Tibial nerve (tissue), 4 donors: Measurements from ENCODE around the gene FBXL16. TPM values are rescaled to one million over a fixed set of nuclear protein-coding genes. Genes with fewer than 3 reads are reported as not detected.

Source experiments
- DNase-seq, 2 donors: peaks; one replicate each; pipeline ENCODE4 v3.0.0-alpha.2; 2019; ENCODE audit warnings: low spot score in 2 of 2
- H3K27ac ChIP-seq, 4 donors: fragments of 200-600 bp; sonication (generic) in 3 of 4; one replicate each; pipeline ENCODE4 v1.5.1; 2017 to 2019; ENCODE audit warnings: mild to moderate bottlenecking in 1 of 4
- H3K27me3 ChIP-seq, 2 donors: fragments of 200-600 bp; sonication (generic) in 1 of 2; one replicate each; pipeline versions ENCODE4 v1.5.1 to v1.6.0; 2017 to 2019
- H3K36me3 ChIP-seq, 3 donors: fragments of 200-600 bp; sonication (generic); one replicate each; pipeline ENCODE4 v1.5.1; 2018 to 2019
- H3K4me1 ChIP-seq, 4 donors: fragments of 200-600 bp; sonication (generic) in 3 of 4; one replicate each; pipeline ENCODE4 v1.5.1; 2017 to 2019
- H3K4me3 ChIP-seq, 4 donors: fragments of 200-600 bp; sonication (generic) in 3 of 4; one replicate each; pipeline ENCODE4 v1.5.1; 2017 to 2019; ENCODE audit warnings: mild to moderate bottlenecking in 1 of 4, moderate library complexity in 1 of 4
- H3K9me3 ChIP-seq, 4 donors: fragments of 200-600 bp; sonication (generic) in 3 of 4; one replicate each; pipeline ENCODE4 v1.5.1; 2017 to 2019
- EP300 ChIP-seq, 2 donors: sonication (generic); formaldehyde crosslinking; IDR thresholded peaks; one replicate each; pipeline ENCODE4 v1.6.1; 2017; ENCODE audit warnings: antibody characterized with exemption in 2 of 2, mild to moderate bottlenecking in 1 of 2
- POLR2A ChIP-seq, 2 donors: fragments of 450-650 bp; IDR thresholded peaks; one replicate each; pipeline ENCODE4 v1.6.1; 2017; ENCODE audit warnings: antibody characterized with exemption in 2 of 2, mild to moderate bottlenecking in 2 of 2, moderate library complexity in 2 of 2
- WGBS, 2 donors: methylation state at CpG; one replicate each; pipeline ENCODE4 v1.1.5; 2018; 5-methylcytosine and 5-hydroxymethylcytosine counted together
- total RNA-seq, 4 donors: library from RNA; depleted of rRNA; stranded (reverse); fragments of >200 nt; gene quantifications; one replicate each; pipeline ENCODE4 v1.1.0, GENCODE V29; 2016
- TF ChIP-seq, protein P1 (sequence below), 5 experiments: fragments of 200-600 bp in 3 of 5; fragments of 450-650 bp in 2 of 5; sonication (generic) in 3 of 5; IDR thresholded peaks; one replicate each; pipeline ENCODE4 v1.5.1; 2016 to 2019; ENCODE audit warnings: antibody characterized with exemption in 5 of 5, mild to moderate bottlenecking in 3 of 5, moderate library complexity in 2 of 5

The FBXL16 gene
- total RNA-seq, 4 donors from 2014 or later: 1.5 to 5.7 (median 3.5) TPM

DNA sequence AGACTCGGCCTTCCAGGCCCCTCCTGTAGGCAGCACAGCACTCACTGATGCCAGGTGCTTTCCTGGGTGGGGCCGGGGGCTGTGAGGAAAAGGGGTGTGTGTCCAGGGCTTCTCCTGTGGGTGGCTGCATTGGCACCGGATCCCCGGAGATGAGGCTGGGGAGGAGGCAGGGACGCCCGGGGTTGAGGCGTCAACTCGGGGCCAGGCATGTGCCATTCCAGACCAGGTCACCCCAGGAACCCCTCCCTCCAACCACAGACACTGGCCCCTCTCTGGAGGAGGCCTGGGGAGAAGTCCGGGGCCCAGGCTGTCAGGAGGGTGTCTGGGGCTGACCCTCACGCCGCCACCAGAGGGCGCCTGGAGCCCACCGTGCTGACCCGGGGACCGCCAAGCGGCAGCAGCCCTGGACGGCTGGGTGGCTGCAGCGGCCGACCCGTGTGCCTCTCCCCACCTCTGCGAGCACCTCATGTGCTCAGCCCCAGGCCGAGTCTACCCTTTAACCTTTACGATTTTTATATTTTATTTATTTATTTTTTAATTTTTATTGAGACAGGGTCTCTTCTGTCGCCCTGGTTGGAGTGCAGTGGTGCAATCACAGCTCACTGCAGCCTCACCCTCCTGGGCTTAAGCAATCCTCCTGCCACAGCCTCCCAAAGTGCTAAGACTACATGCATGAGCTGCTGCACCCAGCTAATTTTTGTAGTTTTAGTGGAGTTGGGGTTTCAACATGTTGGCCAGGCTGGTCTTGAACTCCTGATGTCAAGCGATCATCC lies 6.1 kb upstream of the FBXL16 start:
- TF ChIP-seq, protein P1, sequence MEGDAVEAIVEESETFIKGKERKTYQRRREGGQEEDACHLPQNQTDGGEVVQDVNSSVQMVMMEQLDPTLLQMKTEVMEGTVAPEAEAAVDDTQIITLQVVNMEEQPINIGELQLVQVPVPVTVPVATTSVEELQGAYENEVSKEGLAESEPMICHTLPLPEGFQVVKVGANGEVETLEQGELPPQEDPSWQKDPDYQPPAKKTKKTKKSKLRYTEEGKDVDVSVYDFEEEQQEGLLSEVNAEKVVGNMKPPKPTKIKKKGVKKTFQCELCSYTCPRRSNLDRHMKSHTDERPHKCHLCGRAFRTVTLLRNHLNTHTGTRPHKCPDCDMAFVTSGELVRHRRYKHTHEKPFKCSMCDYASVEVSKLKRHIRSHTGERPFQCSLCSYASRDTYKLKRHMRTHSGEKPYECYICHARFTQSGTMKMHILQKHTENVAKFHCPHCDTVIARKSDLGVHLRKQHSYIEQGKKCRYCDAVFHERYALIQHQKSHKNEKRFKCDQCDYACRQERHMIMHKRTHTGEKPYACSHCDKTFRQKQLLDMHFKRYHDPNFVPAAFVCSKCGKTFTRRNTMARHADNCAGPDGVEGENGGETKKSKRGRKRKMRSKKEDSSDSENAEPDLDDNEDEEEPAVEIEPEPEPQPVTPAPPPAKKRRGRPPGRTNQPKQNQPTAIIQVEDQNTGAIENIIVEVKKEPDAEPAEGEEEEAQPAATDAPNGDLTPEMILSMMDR (IDR thresholded peaks at IDR 0.05): peak; percentile 90 to 95 (median 94)
- TF ChIP-seq POLR2A (IDR thresholded peaks at IDR 0.05): no peak
- H3K4me1 ChIP-seq: peaks cover 0 to 52% (median 19%) of the 10 kb centered on the region in 4 donors
- WGBS, 2 donors: 12 to 14% methylated on average over 24 to 25 of the region's 25 CpGs
- no peak overlapping the region for H3K27ac ChIP-seq
- H3K36me3 ChIP-seq: no peaks in the 10 kb centered on the region
- H3K4me3 ChIP-seq: no peak overlapping the region
- no peaks in the 10 kb centered on the region for H3K9me3 ChIP-seq
- peak in 1 of 2 donors; percentile 55 for DNase-seq
- H3K27me3 ChIP-seq: peaks cover 2 to 48% of the 10 kb centered on the region in 2 donors

DNA sequence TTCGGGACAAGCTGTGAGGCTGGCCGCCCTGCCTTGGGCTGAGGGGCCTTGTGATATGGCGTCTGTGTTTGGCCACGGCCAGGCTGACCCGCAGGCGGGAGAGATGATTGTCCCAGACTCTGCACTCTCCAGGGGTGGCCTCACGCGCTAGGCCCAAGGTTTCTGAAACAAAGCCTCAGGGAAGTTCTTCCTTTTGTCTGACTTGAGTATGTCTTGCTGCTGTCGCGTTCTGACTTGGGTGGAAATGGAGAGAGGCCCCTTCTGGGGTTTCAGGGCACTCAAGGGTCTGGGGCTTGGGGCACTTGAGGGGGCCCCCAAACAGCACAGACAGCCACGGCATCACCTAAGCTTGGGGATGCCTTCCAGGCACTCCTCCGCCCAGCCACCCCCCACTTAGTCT lies 5.5 kb upstream of the FBXL16 start:
- WGBS, 2 donors: 73% methylated on average over 12 of the region's 12 CpGs
- H3K4me1 ChIP-seq: peaks cover 0 to 52% (median 16%) of the 10 kb centered on the region in 4 donors
- H3K9me3 ChIP-seq: no peaks in the 10 kb centered on the region
- no peak for DNase-seq
- H3K4me3 ChIP-seq: no peak overlapping the region
- no peak overlapping the region for H3K27ac ChIP-seq
- no peaks in the 10 kb centered on the region for H3K36me3 ChIP-seq
- TF ChIP-seq POLR2A (IDR thresholded peaks at IDR 0.05) (no peak), EP300 (IDR thresholded peaks at IDR 0.05) (no peak)
- TF ChIP-seq, protein P1 (IDR thresholded peaks at IDR 0.05): no peak
- H3K27me3 ChIP-seq: peaks cover 2 to 55% of the 10 kb centered on the region in 2 donors

DNA sequence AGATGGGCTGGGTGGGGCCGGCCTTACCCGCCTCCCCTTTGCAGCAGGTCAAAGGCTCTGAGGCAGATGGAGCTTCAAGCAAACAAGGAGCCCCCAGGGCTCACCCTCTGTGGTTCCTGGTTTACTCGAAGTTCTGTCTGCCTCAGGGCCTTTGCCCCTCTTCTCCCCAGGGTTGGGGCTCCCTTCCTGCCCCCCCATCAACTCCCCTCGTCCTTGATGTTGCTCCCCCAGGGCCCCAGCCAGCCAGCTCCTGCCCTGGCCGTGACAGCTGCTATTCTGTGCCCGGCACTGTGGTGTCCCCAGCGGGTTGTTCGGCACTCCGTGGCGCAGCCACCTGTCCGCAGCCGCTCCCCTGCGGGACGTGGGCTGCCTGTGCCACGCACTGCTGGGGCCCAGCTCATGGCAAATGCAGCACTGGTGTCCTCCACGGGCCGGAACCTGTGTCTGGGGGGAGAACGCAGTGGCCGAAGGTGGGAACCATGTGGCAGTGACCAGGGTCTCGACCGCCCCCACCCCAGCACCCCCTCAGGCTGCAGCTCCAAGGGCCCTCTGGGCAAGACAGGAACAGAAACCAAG lies 5.0 kb upstream of the FBXL16 start:
- no peaks in the 10 kb centered on the region for H3K9me3 ChIP-seq
- no peak for DNase-seq
- H3K4me1 ChIP-seq: peaks cover 0 to 50% (median 13%) of the 10 kb centered on the region in 4 donors
- TF ChIP-seq POLR2A (IDR thresholded peaks at IDR 0.05) (no peak), EP300 (IDR thresholded peaks at IDR 0.05) (no peak)
- TF ChIP-seq, protein P1 (IDR thresholded peaks at IDR 0.05): no peak
- WGBS, 2 donors: 58 to 59% methylated on average over 11 to 15 of the region's 21 CpGs
- H3K27me3 ChIP-seq: peaks cover 2 to 57% of the 10 kb centered on the region in 2 donors
- no peaks in the 10 kb centered on the region for H3K36me3 ChIP-seq
- H3K4me3 ChIP-seq: no peak overlapping the region
- no peak overlapping the region for H3K27ac ChIP-seq

DNA sequence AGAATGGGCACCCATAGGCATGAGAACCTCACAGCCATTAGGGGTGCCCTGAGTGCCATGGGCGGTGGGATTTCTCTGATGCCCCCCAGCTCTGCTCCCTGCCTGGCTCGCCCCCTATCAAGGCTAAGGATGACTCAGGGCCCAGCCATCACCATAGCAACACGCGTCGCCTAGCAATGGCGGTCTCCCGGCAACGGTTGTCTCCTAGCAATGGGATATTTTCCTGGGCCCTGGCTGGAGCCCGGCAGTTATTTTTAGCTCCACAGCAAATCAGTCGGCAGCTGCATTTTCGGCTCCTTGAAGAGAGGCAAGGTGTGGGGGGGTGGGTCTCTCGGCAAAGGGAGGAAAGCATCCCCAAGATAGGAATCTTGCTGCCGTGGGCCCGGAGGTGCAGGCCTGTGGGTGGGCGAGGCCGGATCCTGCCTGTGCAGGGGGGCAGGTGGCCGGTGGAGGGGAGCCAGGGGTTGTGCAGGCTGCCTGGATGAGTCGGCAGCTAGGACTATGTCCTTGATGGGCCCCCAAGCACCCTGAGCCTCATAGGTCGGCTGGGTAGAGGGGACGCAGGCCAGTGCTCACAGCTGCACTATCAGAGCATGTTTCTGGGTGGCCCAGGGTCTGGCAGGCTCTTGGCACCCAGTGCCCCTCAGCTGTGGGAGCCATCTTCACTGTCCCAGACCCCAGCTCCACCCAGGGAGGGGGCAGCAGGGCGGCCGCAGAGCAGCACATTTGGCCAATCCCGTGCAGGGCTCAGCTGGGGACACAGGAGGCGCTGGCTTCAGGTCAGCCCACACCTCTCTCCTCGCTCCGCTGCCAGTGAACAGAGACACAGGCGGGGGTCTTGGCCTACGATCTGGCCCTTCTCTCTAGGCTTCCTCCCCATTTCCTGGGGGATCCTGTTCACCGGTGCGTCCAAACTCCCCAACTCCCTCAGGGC lies 4.2 kb upstream of the FBXL16 start:
- no peaks in the 10 kb centered on the region for H3K36me3 ChIP-seq
- TF ChIP-seq, protein P1 (IDR thresholded peaks at IDR 0.05): no peak
- TF ChIP-seq POLR2A (IDR thresholded peaks at IDR 0.05) (no peak), EP300 (IDR thresholded peaks at IDR 0.05) (no peak)
- DNase-seq: no peak
- peaks cover 0 to 54% (median 13%) of the 10 kb centered on the region in 4 donors for H3K4me1 ChIP-seq
- no peak overlapping the region for H3K27ac ChIP-seq
- H3K27me3 ChIP-seq: peaks cover 2 to 61% of the 10 kb centered on the region in 2 donors
- 17 to 20% methylated on average over 19 to 29 of the region's 30 CpGs for WGBS, 2 donors
- H3K9me3 ChIP-seq: no peaks in the 10 kb centered on the region
- H3K4me3 ChIP-seq: no peak overlapping the region
